GM19372 (cell line): Measurements from ENCODE around the gene CFAP99.
A peak's percentile ranks its signal among the peaks of the same experiment; 100 is the strongest.
"Not testable (repeated sequence)": the region's sequence is repeated elsewhere in the genome, so short reads cannot be mapped to it uniquely, and the experiment has no call there.

Experiments used
- ATAC-seq: cut with Tn5 transposase; IDR thresholded peaks from one replicate; pipeline ENCODE4 v1.9.1; 2021; ENCODE audit warnings: mild to moderate bottlenecking, low read depth, moderate library complexity; ENCODE audit not compliant: unreplicated experiment

CFAP99 gene

DNA sequence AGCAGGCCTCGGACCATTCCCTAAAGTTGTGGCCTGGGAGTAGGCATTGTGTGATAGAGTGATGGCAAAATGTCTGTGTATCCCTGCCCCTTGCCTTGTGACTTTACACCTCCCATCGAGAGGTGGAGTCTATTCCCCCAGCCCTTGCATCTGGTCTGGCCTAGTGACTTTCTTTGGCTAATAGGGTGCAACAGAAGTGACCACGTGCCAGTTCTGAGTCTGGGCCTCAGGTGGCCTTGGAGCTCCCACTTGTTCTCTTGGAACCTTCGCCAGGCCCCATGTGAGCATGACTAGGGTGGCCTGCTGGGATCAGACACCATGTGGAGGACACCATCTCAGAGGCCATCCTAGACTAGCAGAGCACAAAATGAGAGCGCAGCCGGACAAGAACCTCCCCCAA is 46.3 kb downstream of the CFAP99 start:
- ATAC-seq = no peak

DNA sequence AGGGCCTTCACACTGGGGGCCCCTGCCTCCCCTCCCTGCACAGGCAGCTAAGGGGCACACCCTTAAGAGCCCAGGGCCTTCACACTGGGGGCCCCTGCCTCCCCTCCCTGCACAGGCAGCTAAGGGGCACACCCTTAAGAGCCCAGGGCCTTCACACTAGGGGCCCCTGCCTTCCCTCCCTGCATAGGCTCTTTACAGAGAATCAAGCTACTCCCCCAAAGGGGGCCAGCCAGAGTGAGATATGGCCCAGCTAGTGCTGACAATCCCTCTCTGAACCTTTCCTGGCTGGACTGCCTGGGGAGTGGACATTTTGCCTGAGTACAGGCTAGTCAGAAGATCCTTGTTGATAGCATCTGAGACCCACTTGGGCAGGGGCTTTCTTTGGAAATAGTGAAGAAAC is 46.8 kb downstream of the CFAP99 start:
- ATAC-seq = not testable (repeated sequence)

DNA sequence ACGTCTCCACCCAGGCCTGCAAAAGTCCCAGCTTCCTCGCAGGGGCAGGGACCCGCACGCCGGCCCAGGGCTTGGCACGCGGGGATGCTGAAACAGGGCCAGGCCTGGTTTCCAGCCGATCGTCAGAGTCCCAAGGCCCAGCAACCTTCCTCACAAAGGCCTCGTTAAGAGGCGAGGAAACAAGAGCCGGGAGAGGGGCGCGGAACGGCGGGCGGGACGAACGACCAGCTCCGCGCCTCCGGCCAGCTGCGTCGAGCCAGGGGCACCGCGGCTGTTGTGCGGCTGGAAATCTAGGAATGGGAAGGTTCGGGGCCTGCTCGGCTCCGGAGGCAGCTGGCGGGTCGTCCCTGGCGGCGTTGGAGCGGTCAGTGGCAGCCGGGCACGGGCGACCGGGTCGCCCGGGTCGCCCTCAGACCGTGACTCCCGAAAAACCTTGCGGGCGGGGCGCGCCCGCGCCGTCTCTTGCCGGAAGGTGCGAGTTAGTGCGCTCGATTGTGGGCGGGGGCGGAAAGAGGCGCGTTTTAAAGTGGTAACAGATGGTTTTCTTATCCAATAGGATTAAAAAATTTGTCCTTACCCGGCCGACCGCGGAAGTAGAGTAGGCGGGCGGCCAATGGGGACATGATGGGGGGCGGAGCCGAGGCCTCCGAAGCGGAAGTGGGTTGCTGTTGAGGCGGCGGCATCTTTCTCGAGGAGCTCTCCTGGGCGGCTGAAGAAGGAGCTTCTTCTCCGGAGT is 49.9 kb downstream of the CFAP99 start, which contains the start of gene RNF4:
Gene RNF4, plus strand, starts transcription at position 651 of the 736 bp plus-strand sequence. CDS start 21,388 bp downstream, outside the sequence.
- peak; percentile 79 for ATAC-seq

DNA sequence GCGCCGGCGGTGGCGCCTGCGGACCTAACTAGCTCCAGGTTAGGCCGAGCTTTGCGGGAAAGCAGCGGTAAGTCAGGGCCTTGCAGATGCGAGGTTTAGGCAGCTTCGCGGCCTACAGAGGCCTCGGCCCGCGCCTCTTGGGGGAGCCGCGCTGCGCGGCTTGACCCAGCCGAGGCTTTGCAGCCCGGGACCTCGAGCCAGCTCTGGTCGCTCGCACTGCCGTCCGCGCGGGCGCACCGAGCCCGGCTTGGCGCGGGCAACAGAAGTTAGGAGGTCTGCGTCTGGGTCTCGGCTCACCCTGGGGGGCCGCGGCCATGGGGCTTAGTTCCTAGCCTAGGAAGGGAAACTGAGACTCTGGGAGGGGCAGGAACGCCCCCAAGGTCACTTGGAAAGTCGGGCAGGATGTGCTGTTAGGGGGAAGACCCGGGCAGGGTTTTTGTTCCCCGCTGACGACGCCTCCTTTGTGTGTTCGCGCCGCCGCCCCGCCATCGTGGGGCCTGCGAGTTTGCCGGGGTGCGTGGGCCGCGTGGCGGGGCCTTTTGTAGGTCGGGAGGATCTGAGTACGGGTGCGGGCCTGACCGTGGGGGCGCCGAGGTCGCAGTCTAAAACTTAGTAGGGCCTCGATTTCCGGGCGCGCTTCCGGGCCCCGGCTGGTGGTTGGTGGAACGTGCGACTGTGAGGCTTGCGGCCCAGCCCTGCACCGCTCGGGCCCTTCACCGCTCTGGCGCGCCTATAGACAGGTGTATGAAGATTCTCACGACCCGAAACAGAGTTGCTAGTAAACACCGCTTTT is 50.6 kb downstream of the CFAP99 start:
- ATAC-seq = peak; percentile 39

DNA sequence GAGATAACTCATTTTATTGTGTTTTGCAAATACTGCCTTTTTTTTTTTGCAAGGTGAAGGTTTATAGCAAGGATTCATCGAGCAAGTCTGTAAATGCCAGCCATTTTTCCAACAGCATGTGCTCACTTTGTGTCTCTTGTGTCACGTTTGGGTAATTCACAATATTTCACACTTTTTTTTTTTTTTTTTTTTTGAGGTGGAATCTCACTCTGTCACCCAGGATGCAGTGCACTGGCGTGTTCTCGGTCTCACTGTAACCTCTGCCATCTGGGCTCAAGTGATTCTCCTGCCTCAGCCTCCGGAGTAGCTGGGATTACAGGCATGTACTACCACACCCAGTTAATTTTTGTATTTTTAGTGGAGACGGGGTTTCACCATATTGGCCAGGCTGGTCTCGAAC is 52.0 kb downstream of the CFAP99 start:
- ATAC-seq = no peak

DNA sequence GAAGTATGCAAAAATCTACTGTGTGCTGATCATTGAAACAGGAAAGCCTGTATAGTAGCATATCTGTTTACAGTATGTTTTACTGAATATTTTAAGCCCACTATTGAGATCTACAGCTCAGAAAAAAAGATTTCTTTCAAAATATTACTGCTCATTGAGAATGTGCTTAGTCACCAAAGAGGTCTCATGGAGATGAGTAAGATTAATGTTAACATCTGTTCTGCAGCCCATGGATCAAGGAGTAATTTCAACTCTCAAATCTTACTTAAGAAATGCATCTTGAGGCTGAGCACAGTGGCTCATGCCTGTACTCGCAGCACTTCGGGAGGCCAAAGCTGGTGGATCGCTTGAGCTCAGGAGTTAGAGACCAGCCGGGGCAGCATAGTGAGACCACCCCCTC is 53.4 kb downstream of the CFAP99 start:
- ATAC-seq = no peak

- ATAC-seq = no peak
Observed at GRCh38 chr4:2478229-2478628, 59.5 kb downstream of the CFAP99 start.

DNA sequence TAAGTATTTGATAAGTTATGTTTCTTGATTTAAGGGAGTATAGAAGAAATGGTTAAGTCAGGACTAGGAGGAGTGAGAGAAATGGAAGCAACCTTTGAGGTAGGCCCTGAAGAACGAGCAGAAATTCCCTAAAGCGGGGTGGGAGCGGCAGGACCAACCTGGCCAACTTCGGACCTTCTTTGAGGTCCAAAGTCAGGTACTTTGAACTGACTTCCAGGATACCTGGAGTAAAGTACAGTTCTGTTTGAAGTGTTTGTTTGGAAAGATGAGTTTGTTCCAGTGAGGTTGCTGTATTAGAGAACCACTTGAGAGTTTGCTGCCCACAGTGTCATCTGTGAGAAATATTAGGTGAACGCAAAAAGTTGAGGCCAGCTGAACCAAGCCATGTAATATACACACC is 61.9 kb downstream of the CFAP99 start:
- no peak for ATAC-seq

GRCh38 chr4:2482192-2482591 is 63.4 kb downstream of the CFAP99 start:
- ATAC-seq = no peak

DNA sequence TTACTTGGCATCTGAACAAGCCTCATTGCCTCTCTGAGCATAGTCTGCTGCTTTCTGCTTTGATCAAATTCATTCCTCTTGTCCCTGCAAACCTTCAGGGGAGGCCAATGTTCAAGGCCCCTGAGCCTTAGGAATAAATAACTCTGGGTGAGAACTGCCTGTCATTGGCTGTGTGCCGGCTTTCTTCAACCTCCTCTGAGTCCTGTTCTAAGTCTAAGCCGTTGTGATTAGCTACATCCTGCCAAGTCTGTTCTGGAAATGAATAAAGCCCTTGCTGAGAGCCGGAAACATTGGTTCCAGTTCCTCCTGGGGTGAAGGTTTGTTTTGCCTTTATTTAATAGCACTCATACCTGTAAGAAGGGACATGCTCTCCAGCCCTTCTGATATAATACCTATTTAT is 63.9 kb downstream of the CFAP99 start:
- ATAC-seq = no peak

DNA sequence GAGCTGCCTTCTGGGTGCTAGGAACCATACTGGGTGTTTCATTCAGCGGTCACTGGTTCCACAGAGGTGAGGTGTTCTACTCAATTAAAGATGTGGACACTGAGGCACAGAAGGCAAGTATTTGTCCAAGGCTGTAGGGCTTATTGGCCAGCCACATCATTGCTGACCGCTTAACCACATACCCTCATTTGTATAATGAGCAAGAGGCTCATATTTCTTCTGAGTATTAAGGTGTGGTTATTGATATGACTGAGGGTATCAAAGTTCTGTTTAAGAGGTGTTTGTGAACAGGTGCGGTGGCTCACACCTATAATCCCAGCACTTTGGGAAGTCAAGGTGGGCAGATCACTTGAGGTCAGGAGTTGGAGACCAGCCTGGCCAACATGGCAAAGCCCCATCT is 64.5 kb downstream of the CFAP99 start:
- no peak for ATAC-seq

DNA sequence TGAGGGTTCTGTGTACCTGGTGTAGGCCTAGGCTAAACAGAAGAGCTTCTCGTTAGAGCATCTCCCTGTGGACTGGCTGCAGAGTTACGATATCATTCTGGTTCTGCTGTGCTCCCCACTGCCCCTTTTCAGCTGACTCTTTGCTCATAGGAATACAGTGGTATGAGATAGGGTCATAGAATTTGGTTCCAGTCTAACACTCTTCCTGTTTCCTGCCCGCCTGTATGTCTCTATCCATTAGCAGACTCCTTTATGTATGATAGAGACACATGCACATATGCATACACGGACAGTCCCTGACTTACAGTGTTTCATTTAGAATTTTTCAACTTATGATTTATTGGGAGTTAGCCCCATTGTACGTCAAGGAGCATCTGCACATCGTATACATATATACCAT is 65.4 kb downstream of the CFAP99 start:
- no peak for ATAC-seq

DNA sequence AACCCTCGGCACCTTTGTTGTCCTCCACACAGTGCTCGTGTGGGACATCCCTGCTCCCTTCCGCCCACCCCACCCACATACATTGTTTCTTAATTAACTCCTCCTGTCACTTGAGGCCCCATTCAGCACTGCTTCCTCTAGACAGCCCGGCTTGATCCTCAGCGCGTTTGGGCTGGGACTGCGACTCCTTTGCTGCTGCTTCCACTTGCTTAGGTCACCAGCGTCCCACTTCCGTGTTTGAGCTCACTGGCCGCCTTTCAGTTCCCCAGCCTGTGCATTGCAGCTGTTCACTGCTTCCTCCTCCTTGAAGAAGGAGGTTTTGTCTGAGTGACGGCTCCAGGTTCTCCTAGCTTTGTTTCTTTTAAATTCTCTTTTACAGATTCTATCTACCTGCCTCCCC is 66.2 kb downstream of the CFAP99 start:
- ATAC-seq = peak; percentile 66

DNA sequence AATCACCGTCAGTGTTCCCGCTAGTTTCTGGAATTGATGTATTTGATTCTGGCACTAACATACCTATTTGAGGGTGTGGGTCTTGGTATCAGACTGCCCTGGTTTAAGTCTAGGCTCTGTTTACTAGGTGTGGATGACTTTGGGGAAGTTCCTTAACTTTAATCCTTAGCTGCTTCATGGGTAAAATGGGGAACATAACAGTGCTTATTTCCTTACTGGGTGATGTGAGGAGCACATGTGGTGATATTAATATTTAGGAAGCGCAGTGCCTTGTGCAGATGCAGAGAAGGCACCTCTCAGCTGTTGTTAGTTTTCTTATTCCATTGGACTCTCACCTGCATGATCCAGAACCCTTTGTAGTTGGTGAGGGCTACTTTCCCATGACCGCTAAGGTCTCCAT is 67.2 kb downstream of the CFAP99 start:
- ATAC-seq = no peak

- no peak for ATAC-seq
Observed at GRCh38 chr4:2486981-2487380, 68.2 kb downstream of the CFAP99 start.

- ATAC-seq = peak; percentile 65
Observed at GRCh38 chr4:2487632-2488031, 68.9 kb downstream of the CFAP99 start.

DNA sequence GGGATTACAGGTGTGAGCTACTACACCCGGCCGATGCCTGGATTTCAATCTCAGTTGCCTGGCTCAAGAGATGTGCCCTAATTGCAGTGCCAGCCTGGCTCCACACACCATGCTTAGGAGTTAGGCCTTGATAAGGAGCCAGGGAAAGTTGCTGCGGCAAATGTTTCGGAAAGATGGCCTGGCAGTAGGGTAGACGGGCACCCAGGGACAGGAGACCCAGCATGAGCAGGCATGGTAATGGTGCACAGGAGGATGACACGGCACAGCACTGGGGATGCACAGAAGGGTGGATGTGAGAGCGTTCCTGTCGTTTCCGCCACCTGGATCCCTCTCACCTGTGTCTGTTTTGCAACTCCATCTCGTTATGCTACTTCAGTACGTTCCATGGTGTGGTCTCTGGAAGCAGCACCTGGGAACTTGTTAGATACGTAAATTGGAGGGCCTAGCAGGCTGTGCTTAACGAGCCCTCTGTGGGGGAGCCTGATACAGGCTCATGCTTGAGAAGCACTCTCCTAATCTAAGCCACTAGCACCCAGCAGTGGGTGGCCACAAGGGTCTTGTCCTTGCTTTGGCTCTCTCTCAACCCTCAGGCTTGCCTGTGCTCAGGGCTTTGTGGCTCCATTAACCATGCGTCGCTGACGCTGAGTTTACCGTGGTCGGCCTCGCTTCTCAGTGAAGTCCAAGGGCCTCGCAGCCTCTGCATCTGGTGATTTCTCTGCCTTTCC is 70.5 kb downstream of the CFAP99 start:
- no peak for ATAC-seq

DNA sequence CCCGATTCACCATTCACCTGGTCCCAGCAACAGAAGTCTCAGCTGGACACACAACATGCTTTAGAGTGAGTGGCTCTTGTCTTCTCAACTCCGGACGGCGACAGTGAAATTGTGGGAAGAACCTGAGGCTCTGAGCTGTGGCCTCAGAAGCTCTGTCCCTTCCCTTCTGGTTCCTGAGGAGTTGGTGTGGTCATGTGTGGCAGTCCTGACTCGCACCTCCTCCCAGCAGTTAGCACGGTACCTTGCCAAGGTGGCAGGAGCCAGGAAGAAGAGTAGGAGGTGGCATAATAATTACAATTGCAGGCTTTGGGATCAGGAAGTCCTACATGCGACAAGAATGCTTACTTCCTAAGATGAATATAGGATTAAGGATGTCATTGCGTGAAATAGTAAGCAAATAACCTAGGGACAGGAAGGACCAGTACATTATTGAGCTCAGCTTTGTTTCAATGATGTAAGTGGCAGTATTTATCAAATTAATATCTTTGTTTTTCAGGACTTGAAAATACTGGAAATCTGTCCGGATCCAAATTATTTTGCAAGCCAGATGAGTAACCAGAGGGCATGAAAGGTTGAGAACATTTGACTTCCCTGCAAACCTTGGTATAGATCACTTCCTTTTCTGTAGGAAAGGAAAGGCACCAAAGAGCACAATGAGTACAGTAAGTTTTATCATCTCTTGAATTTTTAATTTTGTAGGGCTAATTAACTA is 71.2 kb downstream of the CFAP99 start:
- no peak for ATAC-seq

DNA sequence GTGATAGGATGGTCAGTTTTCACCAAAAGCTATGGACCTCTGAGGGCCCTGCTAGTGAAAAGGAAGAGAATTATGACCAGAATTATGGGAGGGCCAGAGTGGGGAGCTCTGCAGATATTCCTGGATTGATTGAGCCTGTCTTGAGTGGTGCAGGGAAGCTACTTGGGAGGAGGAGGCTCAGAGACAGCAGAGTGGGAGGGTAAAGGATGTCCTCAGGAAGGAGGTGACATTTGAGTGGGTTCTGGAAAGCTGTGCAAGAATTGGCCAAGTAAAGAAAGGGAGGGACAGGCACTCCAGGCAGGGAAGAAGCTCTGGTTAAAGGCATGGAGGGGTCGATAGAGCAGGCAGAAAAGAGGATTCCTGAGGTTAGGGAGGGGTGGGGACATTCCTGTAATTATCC is 74.2 kb downstream of the CFAP99 start:
- ATAC-seq = no peak

DNA sequence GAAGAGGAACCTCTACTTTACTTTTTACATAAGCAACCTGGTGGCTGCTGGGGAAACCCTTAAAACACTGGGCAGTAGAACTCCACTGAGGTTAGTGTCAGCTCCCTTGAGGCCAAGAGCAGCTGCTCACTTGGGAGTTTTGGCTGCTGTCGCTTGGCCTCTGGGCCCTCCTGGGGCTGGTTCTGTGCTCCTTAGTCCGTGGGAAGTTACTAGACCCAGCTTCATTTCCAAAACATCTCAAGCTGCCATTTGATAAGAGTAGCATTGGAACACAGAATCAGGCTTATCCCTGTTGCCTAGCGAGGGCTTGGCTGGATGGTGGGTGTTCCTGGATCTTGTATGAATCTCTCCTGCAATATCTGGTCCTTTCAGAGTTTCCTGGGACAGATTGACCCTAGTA is 76.2 kb downstream of the CFAP99 start:
- ATAC-seq = no peak

- ATAC-seq = no peak
Observed at GRCh38 chr4:2497324-2497723, 78.6 kb downstream of the CFAP99 start.
